CD14-positive monocyte (primary cell): ENCODE measurements around the gene SPARC. TPM values are rescaled to one million over a fixed set of nuclear protein-coding genes. Genes with fewer than 3 reads are reported as not detected.

Experiments
- DNase-seq, 3 donors: peaks; one replicate each; pipeline ENCODE4 v3.0.0-alpha.2; 2011 to 2022
- H2AFZ ChIP-seq: 2 replicates; pipeline ENCODE4 v1.6.0; 2012; ENCODE audit warnings: mild to moderate bottlenecking, low read depth, low read length, inconsistent platforms; ENCODE audit not compliant: insufficient read depth, poor library complexity, severe bottlenecking
- H3K27ac ChIP-seq, 2 donors: 1 replicate in 1 of 2; 2 replicates in 1 of 2; pipeline ENCODE4 v1.5.1; 2012 to 2013; ENCODE audit warnings: low read length in 2 of 2, control low read depth in 1 of 2, inconsistent platforms in 1 of 2, low read depth in 1 of 2, mild to moderate bottlenecking in 1 of 2
- H3K27me3 ChIP-seq, 2 donors: one replicate each; pipeline versions ENCODE4 v1.6.0 to v1.6.1; 2011 to 2013; ENCODE audit warnings: low read length in 2 of 2; ENCODE audit not compliant: control insufficient read depth in 2 of 2, insufficient read depth in 2 of 2
- H3K36me3 ChIP-seq, 2 donors: replicated peaks in 1 of 2; 1 replicate in 1 of 2; 2 replicates in 1 of 2; pipeline versions ENCODE4 v1.5.1 to v1.6.1; 2012 to 2013; ENCODE audit warnings: low read length in 2 of 2, control low read depth in 1 of 2, inconsistent platforms in 1 of 2, mild to moderate bottlenecking in 1 of 2; ENCODE audit not compliant: insufficient read depth in 2 of 2, control insufficient read depth in 1 of 2
- H3K4me1 ChIP-seq, 2 donors: 1 replicate in 1 of 2; 2 replicates in 1 of 2; pipeline versions ENCODE4 v1.5.1 to v1.6.1; 2012 to 2013; ENCODE audit warnings: low read length in 2 of 2, control low read depth in 1 of 2, inconsistent platforms in 1 of 2, mild to moderate bottlenecking in 1 of 2, moderate library complexity in 1 of 2; ENCODE audit not compliant: insufficient read depth in 2 of 2, control insufficient read depth in 1 of 2
- H3K4me2 ChIP-seq: replicated peaks from 2 replicates; pipeline ENCODE3; 2012; ENCODE audit warnings: low read length, moderate library complexity, mild to moderate bottlenecking; ENCODE audit not compliant: poor library complexity, severe bottlenecking; ENCODE audit errors: extremely low read depth
- H3K4me3 ChIP-seq, 3 experiments: fragments of 200-600 bp in 1 of 3; sonication (generic) in 1 of 3; replicated peaks in 1 of 3; 1 replicate in 2 of 3; 2 replicates in 1 of 3; pipeline ENCODE4 v1.5.1; 2011 to 2013; ENCODE audit warnings: low read length in 3 of 3, mild to moderate bottlenecking in 3 of 3, control low read depth in 2 of 3, low read depth in 2 of 3, inconsistent platforms in 1 of 3, moderate library complexity in 1 of 3
- H3K79me2 ChIP-seq: 2 replicates; pipeline ENCODE4 v1.6.0; 2012; ENCODE audit warnings: mild to moderate bottlenecking, control low read depth, inconsistent platforms, low read length, moderate library complexity; ENCODE audit not compliant: insufficient read depth
- H3K9ac ChIP-seq: 2 replicates; pipeline ENCODE4 v1.6.0; 2017; ENCODE audit warnings: low read length, mild to moderate bottlenecking; ENCODE audit not compliant: insufficient read depth, poor library complexity, severe bottlenecking
- H3K9me3 ChIP-seq, 2 donors: replicated peaks in 1 of 2; 1 replicate in 1 of 2; 2 replicates in 1 of 2; pipeline versions ENCODE4 v1.5.1 to v1.6.1; 2012 to 2013; ENCODE audit warnings: low read length in 2 of 2, control low read depth in 1 of 2; ENCODE audit not compliant: control insufficient read depth in 1 of 2, insufficient read depth in 1 of 2
- H4K20me1 ChIP-seq: 2 replicates; pipeline ENCODE4 v1.6.0; 2012; ENCODE audit warnings: mild to moderate bottlenecking, low read length, control low read depth, moderate library complexity; ENCODE audit not compliant: insufficient read depth
- H3K27ac Mint-ChIP-seq, 7 donors: one replicate each; pipeline ENCODE4 v1.8.0; 2020; ENCODE audit warnings: mild to moderate bottlenecking in 7 of 7, mixed read lengths in 7 of 7, moderate library complexity in 6 of 7, inconsistent platforms in 2 of 7
- H3K27me3 Mint-ChIP-seq, 3 donors: one replicate each; pipeline ENCODE4 v1.8.0; 2021 to 2022; ENCODE audit warnings: low read depth in 3 of 3, mild to moderate bottlenecking in 3 of 3, mixed read lengths in 3 of 3, moderate library complexity in 3 of 3, inconsistent platforms in 1 of 3
- H3K36me3 Mint-ChIP-seq, 2 donors: one replicate each; pipeline ENCODE4 v1.8.0; 2020; ENCODE audit warnings: mixed read lengths in 2 of 2, inconsistent platforms in 1 of 2, mild to moderate bottlenecking in 1 of 2
- H3K4me1 Mint-ChIP-seq: one replicate; pipeline ENCODE4 v1.8.0; 2020; ENCODE audit warnings: mild to moderate bottlenecking, mixed read lengths
- H3K4me3 Mint-ChIP-seq, 2 donors: one replicate each; pipeline ENCODE4 v1.8.0; 2020; ENCODE audit warnings: mild to moderate bottlenecking in 2 of 2, mixed read lengths in 2 of 2, moderate library complexity in 1 of 2
- H3K9me3 Mint-ChIP-seq, 7 donors: one replicate each; pipeline ENCODE4 v1.8.0; 2020 to 2022; ENCODE audit warnings: mixed read lengths in 7 of 7, mild to moderate bottlenecking in 6 of 7, moderate library complexity in 6 of 7, inconsistent platforms in 2 of 7
- WGBS: methylation state at CpG from one replicate; pipeline ENCODE4 v1.1.5; 2013; ENCODE audit warnings: missing lambda C conversion rate; ENCODE audit not compliant: insufficient coverage; 5-methylcytosine and 5-hydroxymethylcytosine counted together
- intact Hi-C, 2 donors: fragments of 100-400 bp; cut with micrococcal nuclease; formaldehyde crosslinking; loops; one replicate each; pipeline versions ENCODE4 v1.15.0 to v1.15.1; 2023
- polyA plus RNA-seq, 3 donors: library from polyadenylated mRNA; depleted of rRNA in 1 of 3; unstranded in 2 of 3; stranded (reverse) in 1 of 3; fragments of 300-500 nt in 2 of 3; fragments of >200 nt in 1 of 3; fragmentation: Illumina TruSeq in 2 of 3; gene quantifications; 1 replicate in 2 of 3; 2 replicates in 1 of 3; pipeline ENCODE4 v1.2.3, GENCODE V29; 2012 to 2021
- TF ChIP-seq, protein P1 (sequence below): fragments of 200-600 bp; IDR thresholded peaks from one replicate; pipeline ENCODE4 v1.8.0; 2022; ENCODE audit warnings: antibody characterized with exemption, mild to moderate bottlenecking

Gene SPARC
- polyA plus RNA-seq, 3 donors: 3.0 to 19.7 (median 10.7) TPM

DNA sequence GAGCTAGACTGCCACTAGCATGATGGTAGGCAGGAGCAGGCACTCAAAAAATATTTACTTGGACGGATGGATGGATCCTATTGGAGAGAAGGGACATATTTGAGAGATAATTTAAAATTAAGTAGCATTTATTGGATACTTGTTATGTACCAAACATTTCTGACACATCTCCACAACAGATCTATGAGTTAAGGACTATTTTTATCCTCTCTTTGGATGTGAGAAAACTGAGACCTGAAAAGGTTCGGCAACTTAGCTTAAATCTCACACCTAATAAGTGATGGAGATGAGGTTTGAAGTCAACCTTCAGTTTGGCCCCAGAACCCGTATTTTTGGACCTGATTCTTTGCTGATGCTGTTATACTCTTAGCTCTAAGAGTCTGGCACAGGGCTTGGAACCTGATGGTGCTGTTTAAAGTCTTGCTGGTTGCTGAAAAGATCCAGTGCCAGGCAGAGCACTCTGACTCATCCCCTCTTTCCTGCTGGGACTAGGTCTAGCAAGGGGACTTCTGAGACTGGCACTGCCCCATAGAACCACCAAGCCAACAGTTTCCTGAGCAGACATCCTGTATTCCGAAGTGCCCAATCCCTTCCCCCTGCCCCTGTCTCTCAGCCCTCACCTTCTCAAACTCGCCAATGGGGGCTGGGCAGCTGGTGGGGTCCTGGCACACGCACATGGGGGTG lies 15.6 kb downstream of the SPARC start:
- H4K20me1 ChIP-seq: no peaks in the 10 kb centered on the region

DNA sequence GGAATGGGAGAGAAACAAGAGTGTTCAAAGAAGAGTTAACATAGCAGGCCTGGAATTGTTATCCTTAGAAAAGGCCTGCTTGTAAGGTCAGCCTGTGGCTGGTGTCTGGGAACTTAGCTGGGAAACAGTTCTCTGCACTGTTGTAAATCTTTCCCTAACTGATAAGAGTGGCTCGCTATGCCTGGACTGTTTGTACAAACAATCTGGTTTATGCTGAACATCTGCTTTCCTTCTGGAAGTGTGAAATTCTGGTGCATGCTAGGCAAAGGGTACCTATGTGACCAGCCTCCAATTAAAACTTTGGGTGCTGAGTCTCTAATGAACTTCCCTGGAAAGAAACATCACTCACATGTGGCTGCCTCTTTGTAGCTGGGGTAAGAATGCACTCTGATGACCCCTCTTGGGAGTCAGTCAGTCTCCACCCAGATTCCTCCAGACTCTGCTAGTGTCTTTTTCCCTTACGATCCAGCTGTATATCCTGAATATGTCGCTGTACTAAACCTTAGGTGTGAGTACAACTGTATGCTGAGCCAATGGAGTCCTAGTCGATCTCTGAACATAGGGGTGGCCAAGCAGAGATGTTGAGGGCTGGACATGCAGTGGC lies 16.5 kb downstream of the SPARC start:
- Mint-ChIP-seq H3K36me3 (peaks cover 7 to 9% of the 10 kb centered on the region in 2 donors), H3K4me1 (peaks cover 45% of the 10 kb centered on the region), H3K27ac (no peak overlapping the region), H3K27me3 (peaks cover 0 to 3% (median 3%) of the 10 kb centered on the region in 3 donors), H3K9me3 (peaks cover 0 to 2% (median 0%) of the 10 kb centered on the region in 7 donors), H3K4me3 (no peak overlapping the region)
- 100% methylated on average over 4 of the region's 4 CpGs for WGBS
- H3K4me2 ChIP-seq: no peak overlapping the region
- H3K36me3 ChIP-seq: no peaks in the 10 kb centered on the region
- intact Hi-C loops: no loop called here
- H4K20me1 ChIP-seq: no peaks in the 10 kb centered on the region
- DNase-seq: no peak
- no peak overlapping the region for H3K9ac ChIP-seq
- no peak overlapping the region for H3K4me3 ChIP-seq
- no peak overlapping the region for H3K27ac ChIP-seq
- no peaks in the 10 kb centered on the region for H3K27me3 ChIP-seq
- H2AFZ ChIP-seq: no peak overlapping the region
- H3K4me1 ChIP-seq: peaks cover 39 to 45% of the 10 kb centered on the region in 2 donors
- H3K79me2 ChIP-seq: no peaks in the 10 kb centered on the region
- TF ChIP-seq, protein P1, sequence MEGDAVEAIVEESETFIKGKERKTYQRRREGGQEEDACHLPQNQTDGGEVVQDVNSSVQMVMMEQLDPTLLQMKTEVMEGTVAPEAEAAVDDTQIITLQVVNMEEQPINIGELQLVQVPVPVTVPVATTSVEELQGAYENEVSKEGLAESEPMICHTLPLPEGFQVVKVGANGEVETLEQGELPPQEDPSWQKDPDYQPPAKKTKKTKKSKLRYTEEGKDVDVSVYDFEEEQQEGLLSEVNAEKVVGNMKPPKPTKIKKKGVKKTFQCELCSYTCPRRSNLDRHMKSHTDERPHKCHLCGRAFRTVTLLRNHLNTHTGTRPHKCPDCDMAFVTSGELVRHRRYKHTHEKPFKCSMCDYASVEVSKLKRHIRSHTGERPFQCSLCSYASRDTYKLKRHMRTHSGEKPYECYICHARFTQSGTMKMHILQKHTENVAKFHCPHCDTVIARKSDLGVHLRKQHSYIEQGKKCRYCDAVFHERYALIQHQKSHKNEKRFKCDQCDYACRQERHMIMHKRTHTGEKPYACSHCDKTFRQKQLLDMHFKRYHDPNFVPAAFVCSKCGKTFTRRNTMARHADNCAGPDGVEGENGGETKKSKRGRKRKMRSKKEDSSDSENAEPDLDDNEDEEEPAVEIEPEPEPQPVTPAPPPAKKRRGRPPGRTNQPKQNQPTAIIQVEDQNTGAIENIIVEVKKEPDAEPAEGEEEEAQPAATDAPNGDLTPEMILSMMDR: no peak
- no peaks in the 10 kb centered on the region for H3K9me3 ChIP-seq

More for the DNA sequence above, 15.6 kb downstream of the SPARC start:
- no CpG with 5 or more reads among the region's 6 CpGs for WGBS
- Mint-ChIP-seq H3K9me3 (peaks cover 0 to 3% (median 0%) of the 10 kb centered on the region in 7 donors), H3K27ac (peak overlapping the region in 3 of 7 donors; percentile 4 to 20 (median 10)), H3K4me3 (no peak overlapping the region), H3K4me1 (peaks cover 49% of the 10 kb centered on the region), H3K27me3 (peaks cover 0 to 3% (median 2%) of the 10 kb centered on the region in 3 donors), H3K36me3 (peaks cover 7 to 9% of the 10 kb centered on the region in 2 donors)
- Histone ChIP-seq H3K79me2 (no peaks in the 10 kb centered on the region), H3K9me3 (no peaks in the 10 kb centered on the region), H3K4me2 (no peak overlapping the region), H2AFZ (no peak overlapping the region), H3K36me3 (no peaks in the 10 kb centered on the region), H3K4me3 (no peak overlapping the region), H3K27ac (no peak overlapping the region), H3K9ac (no peak overlapping the region), H3K27me3 (no peaks in the 10 kb centered on the region), H3K4me1 (peaks cover 43 to 48% of the 10 kb centered on the region in 2 donors)
- intact Hi-C loops: no loop called here
- peak in 1 of 3 donors; percentile 50 for DNase-seq
- TF ChIP-seq, protein P1: no peak
